HUES6 (cell line): ENCODE measurements around the gene PARP2.
A peak's percentile ranks its signal among the peaks of the same experiment; 100 is the strongest.
"Not testable (repeated sequence)": the region's sequence is repeated elsewhere in the genome, so short reads cannot be mapped to it uniquely, and the experiment has no call there.

Experiments
- H3K27ac ChIP-seq: 2 replicates; pipeline ENCODE4 v1.7.0; 2013; ENCODE audit warnings: low read depth, mild to moderate bottlenecking, low read length, inconsistent platforms
- H3K27me3 ChIP-seq: 2 replicates; pipeline ENCODE4 v1.6.1; 2013; ENCODE audit warnings: low read length; ENCODE audit not compliant: control insufficient read depth, insufficient read depth
- H3K36me3 ChIP-seq: 2 replicates; pipeline ENCODE4 v1.6.1; 2013; ENCODE audit warnings: low read length; ENCODE audit not compliant: control insufficient read depth, insufficient read depth
- H3K4me1 ChIP-seq: 2 replicates; pipeline ENCODE4 v1.6.1; 2013; ENCODE audit warnings: low read length; ENCODE audit not compliant: control insufficient read depth, insufficient read depth
- H3K4me3 ChIP-seq: 2 replicates; pipeline ENCODE4 v1.5.1; 2013; ENCODE audit warnings: low read depth, low read length
- H3K9ac ChIP-seq: one replicate; pipeline ENCODE4 v1.6.1; 2013; ENCODE audit warnings: mild to moderate bottlenecking, low read length
- H3K9me3 ChIP-seq: 2 replicates; pipeline ENCODE4 v1.6.1; 2013; ENCODE audit warnings: low read depth, low read length; ENCODE audit not compliant: control insufficient read depth, insufficient read depth

Gene PARP2

GRCh38 chr14:20329355-20329754, 14.1 kb upstream of the PARP2 start:
- Histone ChIP-seq H3K36me3 (peaks cover 65% of the 10 kb centered on the region), H3K27me3 (no peaks in the 10 kb centered on the region), H3K9ac (no peak overlapping the region), H3K4me1 (peaks cover 11% of the 10 kb centered on the region; the same call in 1 of the 2 replicates), H3K27ac (no peak overlapping the region), H3K4me3 (no peak overlapping the region), H3K9me3 (no peaks in the 10 kb centered on the region)

GRCh38 chr14:20331053-20331613, 12.3 kb upstream of the PARP2 start:
- Histone ChIP-seq H3K4me1 (peaks cover 11% of the 10 kb centered on the region; the same call in 1 of the 2 replicates), H3K9me3 (no peaks in the 10 kb centered on the region), H3K36me3 (peaks cover 49% of the 10 kb centered on the region), H3K27ac (peak overlapping the region; percentile 31; the same call in 1 of the 2 replicates), H3K4me3 (peak overlapping the region; percentile 92), H3K9ac (peak overlapping the region; percentile 63), H3K27me3 (no peaks in the 10 kb centered on the region)

- Histone ChIP-seq H3K4me3 (peak overlapping the region; percentile 92), H3K36me3 (peaks cover 37% of the 10 kb centered on the region), H3K4me1 (peaks cover 11% of the 10 kb centered on the region; the same call in 1 of the 2 replicates), H3K9me3 (no peaks in the 10 kb centered on the region), H3K9ac (peak overlapping the region; percentile 97), H3K27ac (peak overlapping the region; percentile 89), H3K27me3 (no peaks in the 10 kb centered on the region)
Measured at GRCh38 chr14:20332431-20332787, 11.0 kb upstream of the PARP2 start.

GRCh38 chr14:20332788-20333493, 10.5 kb upstream of the PARP2 start, which contains the start of gene CCNB1IP1:
TSS of gene CCNB1IP1 (minus strand) at chr14:20333279. CDS start at chr14:20316523, 16,756 bp downstream.
- Histone ChIP-seq H3K4me1 (peaks cover 8% of the 10 kb centered on the region; the same call in 1 of the 2 replicates), H3K27ac (peak within 1 kb of the TSS; percentile 89), H3K9ac (peak within 1 kb of the TSS; percentile 97), H3K27me3 (no peaks in the 10 kb centered on the region), H3K36me3 (peaks cover 32% of the 10 kb centered on the region), H3K9me3 (no peaks in the 10 kb centered on the region), H3K4me3 (peak within 1 kb of the TSS; percentile 92)

- Histone ChIP-seq H3K9me3 (no peaks in the 10 kb centered on the region), H3K36me3 (peaks cover 26% of the 10 kb centered on the region), H3K27me3 (no peaks in the 10 kb centered on the region), H3K4me3 (peak overlapping the region; percentile 92), H3K4me1 (peaks cover 8% of the 10 kb centered on the region; the same call in 1 of the 2 replicates), H3K9ac (peak overlapping the region; percentile 20), H3K27ac (peak overlapping the region; percentile 63; the same call in 1 of the 2 replicates)
Measured at GRCh38 chr14:20333494-20333841, 10.0 kb upstream of the PARP2 start.

- Histone ChIP-seq H3K9me3 (no peaks in the 10 kb centered on the region), H3K9ac (no peak overlapping the region), H3K27me3 (no peaks in the 10 kb centered on the region), H3K27ac (no peak overlapping the region), H3K4me3 (no peak overlapping the region), H3K4me1 (peaks cover 8% of the 10 kb centered on the region; the same call in 1 of the 2 replicates), H3K36me3 (peaks cover 21% of the 10 kb centered on the region)
Measured at GRCh38 chr14:20334017-20334416, 9.4 kb upstream of the PARP2 start.

- not testable (repeated sequence) for H3K27me3 ChIP-seq, H3K9ac ChIP-seq, H3K9me3 ChIP-seq, H3K4me3 ChIP-seq, H3K27ac ChIP-seq, H3K4me1 ChIP-seq
- H3K36me3 ChIP-seq: peaks cover 14% of the 10 kb centered on the region
Measured at GRCh38 chr14:20341032-20341431, 2.4 kb upstream of the PARP2 start.

GRCh38 chr14:20341646-20342045, 1.8 kb upstream of the PARP2 start:
- peak overlapping the region; percentile 95 for H3K9ac ChIP-seq

GRCh38 chr14:20343862-20344220, 406 bp downstream of the PARP2 start:
- Histone ChIP-seq H3K27ac (peak overlapping the region; percentile 39; the same call in 1 of the 2 replicates), H3K36me3 (peaks cover 38% of the 10 kb centered on the region), H3K9me3 (no peaks in the 10 kb centered on the region)

More at GRCh38 chr14:20341646-20342045, 1.8 kb upstream of the PARP2 start:
- Histone ChIP-seq H3K9me3 (no peaks in the 10 kb centered on the region), H3K4me3 (peak overlapping the region; percentile 92), H3K36me3 (peaks cover 19% of the 10 kb centered on the region), H3K27ac (peak overlapping the region; percentile 90; the same call in 1 of the 2 replicates), H3K4me1 (no peaks in the 10 kb centered on the region), H3K27me3 (no peaks in the 10 kb centered on the region)

GRCh38 chr14:20345366-20345765, 1.9 kb downstream of the PARP2 start:
- no peaks in the 10 kb centered on the region for H3K9me3 ChIP-seq
- H3K27me3 ChIP-seq: no peaks in the 10 kb centered on the region
- H3K4me3 ChIP-seq: no peak overlapping the region
- H3K36me3 ChIP-seq: peaks cover 54% of the 10 kb centered on the region
- no peak overlapping the region for H3K9ac ChIP-seq
- no peak overlapping the region for H3K27ac ChIP-seq
- no peaks in the 10 kb centered on the region for H3K4me1 ChIP-seq

More at GRCh38 chr14:20343862-20344220, 406 bp downstream of the PARP2 start:
- peak overlapping the region; percentile 80 for H3K4me3 ChIP-seq
- H3K27me3 ChIP-seq: no peaks in the 10 kb centered on the region
- peak overlapping the region; percentile 87 for H3K9ac ChIP-seq
- H3K4me1 ChIP-seq: no peaks in the 10 kb centered on the region

GRCh38 chr14:20346713-20347112, 3.3 kb downstream of the PARP2 start:
- no peaks in the 10 kb centered on the region for H3K9me3 ChIP-seq
- no peak overlapping the region for H3K4me3 ChIP-seq
- H3K36me3 ChIP-seq: peaks cover 65% of the 10 kb centered on the region
- no peaks in the 10 kb centered on the region for H3K27me3 ChIP-seq
- H3K4me1 ChIP-seq: no peaks in the 10 kb centered on the region
- H3K27ac ChIP-seq: no peak overlapping the region
- H3K9ac ChIP-seq: no peak overlapping the region
